Measurements from ENCODE around the gene PROS1.

DNA sequence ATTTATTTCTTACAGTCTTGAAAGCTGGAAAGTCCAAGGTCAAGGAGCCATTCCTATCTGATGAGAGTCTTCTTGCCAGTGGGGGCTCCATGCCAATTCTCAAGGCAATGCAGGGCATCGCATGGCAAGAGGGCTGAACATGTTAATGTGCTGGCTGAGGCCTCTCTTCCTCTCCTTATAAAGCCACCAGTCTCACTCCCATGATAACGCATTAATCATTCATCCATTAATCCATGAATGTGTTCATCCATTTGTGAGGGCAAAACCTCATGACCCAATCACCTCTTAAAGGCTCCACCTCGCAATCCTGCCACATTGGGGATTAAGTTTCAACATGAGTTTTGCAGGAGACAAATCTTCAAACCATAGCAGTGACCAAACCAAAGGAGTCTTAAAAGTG is 118.3 kb downstream of the PROS1 start:
- TF ChIP-seq, protein P1, sequence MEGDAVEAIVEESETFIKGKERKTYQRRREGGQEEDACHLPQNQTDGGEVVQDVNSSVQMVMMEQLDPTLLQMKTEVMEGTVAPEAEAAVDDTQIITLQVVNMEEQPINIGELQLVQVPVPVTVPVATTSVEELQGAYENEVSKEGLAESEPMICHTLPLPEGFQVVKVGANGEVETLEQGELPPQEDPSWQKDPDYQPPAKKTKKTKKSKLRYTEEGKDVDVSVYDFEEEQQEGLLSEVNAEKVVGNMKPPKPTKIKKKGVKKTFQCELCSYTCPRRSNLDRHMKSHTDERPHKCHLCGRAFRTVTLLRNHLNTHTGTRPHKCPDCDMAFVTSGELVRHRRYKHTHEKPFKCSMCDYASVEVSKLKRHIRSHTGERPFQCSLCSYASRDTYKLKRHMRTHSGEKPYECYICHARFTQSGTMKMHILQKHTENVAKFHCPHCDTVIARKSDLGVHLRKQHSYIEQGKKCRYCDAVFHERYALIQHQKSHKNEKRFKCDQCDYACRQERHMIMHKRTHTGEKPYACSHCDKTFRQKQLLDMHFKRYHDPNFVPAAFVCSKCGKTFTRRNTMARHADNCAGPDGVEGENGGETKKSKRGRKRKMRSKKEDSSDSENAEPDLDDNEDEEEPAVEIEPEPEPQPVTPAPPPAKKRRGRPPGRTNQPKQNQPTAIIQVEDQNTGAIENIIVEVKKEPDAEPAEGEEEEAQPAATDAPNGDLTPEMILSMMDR (IDR thresholded peaks at IDR 0.05) = no peak
- no peak for TF ChIP-seq POLR2A (IDR thresholded peaks at IDR 0.05)
